ENCODE measurements around the gene FAN1. TPM values are rescaled to one million over a fixed set of nuclear protein-coding genes. Genes with fewer than 3 reads are reported as not detected.
A peak's percentile ranks its signal among the peaks of the same experiment; 100 is the strongest.

Gene FAN1
- total RNA-seq (ENCODE audit: unreplicated experiment), result 17.5 TPM
- long read RNA-seq, full-length matches to known transcripts, result 2 of 4 reads
- long read RNA-seq, partial matches to known transcripts, result 0 of 4 reads
- long read RNA-seq, other reads (novel, unspliced or antisense), result 2 of 4 reads

GRCh38 chr15:30903497-30904187, at the start of gene FAN1:
TSS of gene FAN1 (plus strand) at chr15:30903915. CDS start at chr15:30904664, 749 bp downstream.
- no peaks in the 10 kb centered on the region for H3K27me3 Mint-ChIP-seq (ENCODE audit: unreplicated experiment)
- peak; percentile 85 for DNase-seq (ENCODE audit: low spot score)
- H3K4me1 Mint-ChIP-seq (ENCODE audit: unreplicated experiment), result peaks cover 6% of the 10 kb centered on the region
- no peaks in the 10 kb centered on the region for H3K36me3 Mint-ChIP-seq (ENCODE audit: low read depth, unreplicated experiment)
- no peak for TF ChIP-seq CTCF (IDR thresholded peaks at IDR 0.05; ENCODE audit: unreplicated experiment)
- H3K27ac Mint-ChIP-seq (ENCODE audit: unreplicated experiment), result peak within 1 kb of the TSS; percentile 67
- H3K9me3 Mint-ChIP-seq (ENCODE audit: unreplicated experiment), result no peaks in the 10 kb centered on the region
- peak within 1 kb of the TSS; percentile 97 for H3K4me3 Mint-ChIP-seq (ENCODE audit: unreplicated experiment)

DNA sequence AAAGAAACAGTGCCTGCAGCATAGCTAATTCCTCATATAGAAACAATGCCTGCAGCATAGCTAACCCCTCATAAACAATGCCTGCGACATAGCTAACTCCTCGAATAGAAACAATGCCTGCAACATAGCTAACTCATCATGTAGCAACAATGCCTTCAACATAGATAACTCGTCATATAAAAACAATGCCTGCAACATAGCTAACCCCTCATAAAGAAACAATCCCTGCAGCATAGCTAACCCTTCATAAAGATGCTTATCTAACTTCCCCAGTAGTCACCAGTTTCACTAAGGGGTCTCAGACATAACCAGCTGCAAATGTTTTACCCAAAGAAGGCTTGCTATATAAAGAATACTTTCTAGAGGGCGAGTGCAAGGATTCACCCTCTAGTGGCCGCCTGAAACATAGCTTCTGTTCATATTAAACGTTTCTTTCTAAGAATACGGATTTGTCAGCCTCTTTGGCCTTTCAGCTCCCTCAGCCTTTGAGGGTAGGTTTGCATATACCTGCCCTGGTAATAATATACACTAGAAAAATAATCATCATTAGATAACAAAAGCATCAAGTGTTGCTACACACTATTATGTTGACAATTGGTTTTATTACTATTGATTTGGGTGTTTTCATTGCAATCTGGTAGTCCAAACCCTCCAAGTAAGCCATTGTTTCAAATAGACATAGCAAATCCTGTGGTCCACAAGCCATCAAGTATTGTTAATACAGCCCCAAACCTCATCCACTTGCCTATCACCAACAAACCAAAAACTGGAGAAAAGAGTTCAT, 44.4 kb upstream of the FAN1 start:
- Mint-ChIP-seq H3K4me3 (ENCODE audit: unreplicated experiment) (no peak overlapping the region), H3K27ac (ENCODE audit: unreplicated experiment) (no peak overlapping the region), H3K36me3 (ENCODE audit: low read depth, unreplicated experiment) (no peaks in the 10 kb centered on the region), H3K9me3 (ENCODE audit: unreplicated experiment) (no peaks in the 10 kb centered on the region), H3K4me1 (ENCODE audit: unreplicated experiment) (no peaks in the 10 kb centered on the region), H3K27me3 (ENCODE audit: unreplicated experiment) (no peaks in the 10 kb centered on the region)
- TF ChIP-seq CTCF (IDR thresholded peaks at IDR 0.05; ENCODE audit: unreplicated experiment), result peak; percentile 80
- DNase-seq (ENCODE audit: low spot score), result peak; percentile 14

DNA sequence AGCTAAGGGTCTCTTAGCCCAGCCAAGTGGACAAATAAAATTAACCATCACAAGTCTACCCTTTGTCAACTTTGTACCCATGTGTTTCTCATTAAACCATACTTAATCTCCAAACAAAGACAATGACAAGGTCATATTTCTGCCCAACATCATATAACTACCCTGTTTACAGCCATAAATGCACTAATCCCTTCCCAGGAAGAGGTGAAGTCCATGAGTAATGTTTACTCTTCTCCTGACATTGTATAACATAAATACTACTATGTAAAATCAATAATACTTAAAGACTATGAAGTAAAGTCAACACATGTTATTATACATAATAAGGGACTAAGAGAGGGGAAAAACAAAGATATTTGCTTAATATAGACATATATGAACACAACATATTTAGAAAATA, 38.5 kb upstream of the FAN1 start:
- DNase-seq (ENCODE audit: low spot score), result no peak
- Mint-ChIP-seq H3K9me3 (ENCODE audit: unreplicated experiment) (no peaks in the 10 kb centered on the region), H3K4me3 (ENCODE audit: unreplicated experiment) (no peak overlapping the region), H3K27ac (ENCODE audit: unreplicated experiment) (no peak overlapping the region), H3K27me3 (ENCODE audit: unreplicated experiment) (no peaks in the 10 kb centered on the region), H3K36me3 (ENCODE audit: low read depth, unreplicated experiment) (no peaks in the 10 kb centered on the region), H3K4me1 (ENCODE audit: unreplicated experiment) (no peaks in the 10 kb centered on the region)
- TF ChIP-seq CTCF (IDR thresholded peaks at IDR 0.05; ENCODE audit: unreplicated experiment), result no peak

GRCh38 chr15:30870681-30871080, 33.0 kb upstream of the FAN1 start:
- H3K27ac Mint-ChIP-seq (ENCODE audit: unreplicated experiment), result no peak overlapping the region
- no peak for DNase-seq (ENCODE audit: low spot score)
- no peaks in the 10 kb centered on the region for H3K9me3 Mint-ChIP-seq (ENCODE audit: unreplicated experiment)
- no peak overlapping the region for H3K4me3 Mint-ChIP-seq (ENCODE audit: unreplicated experiment)
- no peaks in the 10 kb centered on the region for H3K36me3 Mint-ChIP-seq (ENCODE audit: low read depth, unreplicated experiment)
- no peaks in the 10 kb centered on the region for H3K27me3 Mint-ChIP-seq (ENCODE audit: unreplicated experiment)
- H3K4me1 Mint-ChIP-seq (ENCODE audit: unreplicated experiment), result no peaks in the 10 kb centered on the region
- no peak for TF ChIP-seq CTCF (IDR thresholded peaks at IDR 0.05; ENCODE audit: unreplicated experiment)

GRCh38 chr15:30872341-30872748, 31.4 kb upstream of the FAN1 start:
- no peak overlapping the region for H3K4me3 Mint-ChIP-seq (ENCODE audit: unreplicated experiment)
- H3K27ac Mint-ChIP-seq (ENCODE audit: unreplicated experiment), result no peak overlapping the region
- H3K4me1 Mint-ChIP-seq (ENCODE audit: unreplicated experiment), result no peaks in the 10 kb centered on the region
- no peak for DNase-seq (ENCODE audit: low spot score)
- H3K36me3 Mint-ChIP-seq (ENCODE audit: low read depth, unreplicated experiment), result no peaks in the 10 kb centered on the region
- H3K27me3 Mint-ChIP-seq (ENCODE audit: unreplicated experiment), result no peaks in the 10 kb centered on the region
- no peaks in the 10 kb centered on the region for H3K9me3 Mint-ChIP-seq (ENCODE audit: unreplicated experiment)
- TF ChIP-seq CTCF (IDR thresholded peaks at IDR 0.05; ENCODE audit: unreplicated experiment), result no peak
